Measurements from ENCODE around the gene USP13.
A peak's percentile ranks its signal among the peaks of the same experiment; 100 is the strongest.
"Not testable (repeated sequence)": the region's sequence is repeated elsewhere in the genome, so short reads cannot be mapped to it uniquely, and the experiment has no call there.

The USP13 gene

GRCh38 chr3:179642871-179643270 lies 10.0 kb upstream of the USP13 start:
- no peaks in the 10 kb centered on the region for H3K9me3 Mint-ChIP-seq (ENCODE audit: low read depth)
- no peak overlapping the region for H3K27ac Mint-ChIP-seq
- H3K27me3 Mint-ChIP-seq = no peaks in the 10 kb centered on the region
- no peak overlapping the region for H3K4me3 Mint-ChIP-seq
- peaks cover 2% of the 10 kb centered on the region for H3K36me3 Mint-ChIP-seq
- no peaks in the 10 kb centered on the region for H3K4me1 Mint-ChIP-seq (ENCODE audit: low read depth)

DNA sequence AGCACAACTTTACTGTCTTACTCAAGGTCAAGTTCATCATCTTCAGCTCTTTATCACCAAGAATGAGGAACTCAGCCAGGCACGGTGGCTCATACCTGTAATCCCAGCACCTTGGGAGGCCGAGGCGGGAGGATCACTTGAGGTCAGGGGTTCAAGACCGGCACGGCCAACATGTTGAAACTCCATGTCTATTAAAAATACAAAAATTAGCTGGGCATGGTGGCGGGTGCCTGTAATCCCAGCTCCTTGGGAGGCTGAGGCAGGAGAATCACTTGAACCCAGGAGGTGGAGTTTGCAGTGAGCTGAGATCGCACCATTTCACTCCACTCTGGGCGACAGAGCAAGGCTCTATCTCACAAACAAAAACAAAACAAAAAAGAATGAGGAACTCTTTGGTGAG lies 9.0 kb upstream of the USP13 start:
- H3K27ac Mint-ChIP-seq; H3K9me3 Mint-ChIP-seq (ENCODE audit: low read depth); H3K27me3 Mint-ChIP-seq; H3K4me1 Mint-ChIP-seq (ENCODE audit: low read depth); H3K4me3 Mint-ChIP-seq; H3K36me3 Mint-ChIP-seq: not testable (repeated sequence)

- no peak overlapping the region for H3K4me3 Mint-ChIP-seq
Measured at GRCh38 chr3:179646177-179646576, 6.7 kb upstream of the USP13 start.

GRCh38 chr3:179651687-179652446 lies 973 bp upstream of the USP13 start:
- no peaks in the 10 kb centered on the region for H3K9me3 Mint-ChIP-seq (ENCODE audit: low read depth)
- no peaks in the 10 kb centered on the region for H3K27me3 Mint-ChIP-seq
- H3K27ac Mint-ChIP-seq = peak overlapping the region; percentile 4
- H3K36me3 Mint-ChIP-seq = peaks cover 4% of the 10 kb centered on the region
- H3K4me1 Mint-ChIP-seq (ENCODE audit: low read depth) = peaks cover 29% of the 10 kb centered on the region
- H3K4me3 Mint-ChIP-seq = peak overlapping the region; percentile 86

More at GRCh38 chr3:179646177-179646576, 6.7 kb upstream of the USP13 start:
- no peaks in the 10 kb centered on the region for H3K27me3 Mint-ChIP-seq
- no peak overlapping the region for H3K27ac Mint-ChIP-seq
- H3K4me1 Mint-ChIP-seq (ENCODE audit: low read depth) = no peaks in the 10 kb centered on the region
- no peaks in the 10 kb centered on the region for H3K36me3 Mint-ChIP-seq
- no peaks in the 10 kb centered on the region for H3K9me3 Mint-ChIP-seq (ENCODE audit: low read depth)

DNA sequence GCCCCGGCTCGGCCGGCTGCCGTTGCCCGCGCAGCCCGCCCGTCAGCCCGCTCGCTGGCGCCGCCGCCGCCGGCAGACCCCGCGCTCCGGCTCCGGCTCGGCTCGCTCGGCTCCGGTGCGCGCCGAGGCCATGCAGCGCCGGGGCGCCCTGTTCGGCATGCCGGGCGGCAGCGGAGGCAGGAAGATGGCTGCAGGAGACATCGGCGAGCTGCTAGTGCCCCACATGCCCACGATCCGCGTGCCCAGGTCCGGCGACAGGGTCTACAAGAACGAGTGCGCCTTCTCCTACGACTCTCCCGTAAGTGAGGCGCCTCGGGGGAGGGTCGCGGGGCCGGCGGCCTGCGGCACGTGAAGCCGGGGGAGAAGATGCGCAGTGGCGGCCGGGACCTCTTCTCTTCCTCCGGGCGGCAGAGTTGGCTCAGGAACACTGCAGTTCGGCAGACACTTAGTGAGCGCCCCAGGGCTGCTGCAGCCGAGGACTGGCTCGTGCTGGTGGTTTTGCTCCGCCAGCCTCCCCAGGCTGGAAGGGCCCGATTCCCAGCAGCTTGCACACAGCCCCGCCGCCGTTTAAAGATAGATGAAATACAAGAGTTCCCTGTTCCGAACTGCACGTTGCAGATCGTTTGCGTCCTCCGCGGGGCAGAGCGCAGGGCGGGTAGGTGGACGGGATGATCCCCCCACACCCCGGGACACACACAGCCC lies 407 bp downstream of the USP13 start:
- H3K9me3 Mint-ChIP-seq (ENCODE audit: low read depth) = no peaks in the 10 kb centered on the region
- H3K27me3 Mint-ChIP-seq = no peaks in the 10 kb centered on the region
- peaks cover 4% of the 10 kb centered on the region for H3K36me3 Mint-ChIP-seq
- peaks cover 29% of the 10 kb centered on the region for H3K4me1 Mint-ChIP-seq (ENCODE audit: low read depth)
- H3K4me3 Mint-ChIP-seq = peak overlapping the region; percentile 95
- H3K27ac Mint-ChIP-seq = peak overlapping the region; percentile 87

GRCh38 chr3:179655236-179655635 lies 2.4 kb downstream of the USP13 start:
- Mint-ChIP-seq H3K27ac (no peak overlapping the region), H3K4me3 (peak overlapping the region; percentile 95), H3K4me1 (ENCODE audit: low read depth) (peaks cover 31% of the 10 kb centered on the region)

DNA sequence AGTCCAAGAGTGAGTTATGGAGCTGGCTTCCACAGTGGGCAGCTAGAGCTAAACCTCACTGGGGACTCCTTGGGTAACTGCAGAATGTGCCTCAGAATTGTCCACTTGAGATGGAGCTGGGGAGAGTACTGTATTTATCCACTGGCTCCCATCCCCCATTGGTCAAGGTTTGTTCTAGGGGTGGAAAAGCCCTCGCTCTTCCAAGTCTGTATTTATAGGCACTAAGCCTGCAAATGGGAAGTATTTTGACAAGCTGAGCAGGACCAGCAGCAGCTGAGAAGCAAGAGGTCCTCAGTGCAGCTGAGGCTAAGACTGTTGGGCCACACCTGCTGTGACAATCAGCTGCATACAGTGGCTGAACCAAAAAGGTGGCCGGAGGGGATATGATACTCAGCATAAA lies 5.8 kb downstream of the USP13 start:
- Mint-ChIP-seq H3K36me3 (peaks cover 6% of the 10 kb centered on the region), H3K27ac (no peak overlapping the region), H3K9me3 (ENCODE audit: low read depth) (no peaks in the 10 kb centered on the region)

More at GRCh38 chr3:179655236-179655635, 2.4 kb downstream of the USP13 start:
- peaks cover 6% of the 10 kb centered on the region for H3K36me3 Mint-ChIP-seq
- no peaks in the 10 kb centered on the region for H3K27me3 Mint-ChIP-seq
- H3K9me3 Mint-ChIP-seq (ENCODE audit: low read depth) = no peaks in the 10 kb centered on the region

GRCh38 chr3:179660872-179661271 lies 8.0 kb downstream of the USP13 start:
- no peaks in the 10 kb centered on the region for H3K27me3 Mint-ChIP-seq
- peaks cover 3% of the 10 kb centered on the region for H3K36me3 Mint-ChIP-seq
- H3K4me3 Mint-ChIP-seq = no peak overlapping the region
- peaks cover 28% of the 10 kb centered on the region for H3K4me1 Mint-ChIP-seq (ENCODE audit: low read depth)
- no peaks in the 10 kb centered on the region for H3K9me3 Mint-ChIP-seq (ENCODE audit: low read depth)
- H3K27ac Mint-ChIP-seq = no peak overlapping the region

More for the DNA sequence above, 5.8 kb downstream of the USP13 start:
- H3K4me3 Mint-ChIP-seq = no peak overlapping the region
- peaks cover 35% of the 10 kb centered on the region for H3K4me1 Mint-ChIP-seq (ENCODE audit: low read depth)
- H3K27me3 Mint-ChIP-seq = no peaks in the 10 kb centered on the region

- peaks cover 2% of the 10 kb centered on the region for H3K36me3 Mint-ChIP-seq
Measured at GRCh38 chr3:179661777-179662176, 8.9 kb downstream of the USP13 start.

DNA sequence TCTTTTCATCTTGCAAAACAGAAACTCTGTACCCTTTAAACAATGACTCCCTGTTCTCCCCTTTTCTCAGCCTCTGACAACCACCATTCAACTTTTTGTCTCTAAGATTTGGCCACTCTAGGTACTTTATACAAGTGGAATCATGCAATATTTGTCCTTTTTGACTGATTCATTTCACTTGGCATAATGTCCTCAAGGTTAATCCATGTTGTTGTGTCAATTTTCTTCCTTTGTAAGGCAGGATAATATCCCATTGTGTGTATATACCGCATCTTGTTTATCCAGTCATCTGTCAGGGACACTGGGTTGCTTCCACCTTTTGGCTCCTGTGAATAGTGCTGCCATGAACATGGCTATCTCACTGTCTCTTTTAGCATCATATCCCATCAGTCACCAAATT lies 10.3 kb downstream of the USP13 start:
- Mint-ChIP-seq H3K4me1 (ENCODE audit: low read depth) (peaks cover 21% of the 10 kb centered on the region), H3K36me3 (peaks cover 3% of the 10 kb centered on the region)

More at GRCh38 chr3:179661777-179662176, 8.9 kb downstream of the USP13 start:
- Mint-ChIP-seq H3K4me3 (no peak overlapping the region), H3K4me1 (ENCODE audit: low read depth) (peaks cover 21% of the 10 kb centered on the region), H3K9me3 (ENCODE audit: low read depth) (no peaks in the 10 kb centered on the region), H3K27ac (no peak overlapping the region), H3K27me3 (no peaks in the 10 kb centered on the region)

DNA sequence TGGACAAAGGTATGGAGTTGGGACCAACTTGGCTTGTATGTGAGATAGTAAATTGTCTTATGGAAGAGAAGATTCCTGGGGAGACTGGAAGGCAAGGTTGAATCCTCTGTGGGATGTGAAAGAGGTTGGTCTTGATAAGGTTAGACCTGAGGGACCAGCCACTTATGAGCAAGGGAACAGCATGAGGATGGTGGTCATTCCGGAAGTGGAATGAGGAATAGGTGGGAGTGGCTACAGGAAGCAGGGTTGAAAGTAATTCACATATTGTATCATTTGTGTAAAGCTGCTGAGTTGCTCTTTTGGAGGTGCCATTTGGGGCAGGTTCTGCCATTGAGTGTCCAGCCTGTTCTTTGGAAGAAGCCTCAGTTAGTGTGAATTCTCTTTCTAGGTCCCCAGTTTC lies 13.2 kb downstream of the USP13 start:
- no peaks in the 10 kb centered on the region for H3K9me3 Mint-ChIP-seq (ENCODE audit: low read depth)
- H3K27me3 Mint-ChIP-seq = no peaks in the 10 kb centered on the region
- no peak overlapping the region for H3K27ac Mint-ChIP-seq
- peaks cover 3% of the 10 kb centered on the region for H3K36me3 Mint-ChIP-seq
- peaks cover 15% of the 10 kb centered on the region for H3K4me1 Mint-ChIP-seq (ENCODE audit: low read depth)
- H3K4me3 Mint-ChIP-seq = no peak overlapping the region

More for the DNA sequence above, 10.3 kb downstream of the USP13 start:
- Mint-ChIP-seq H3K4me3 (no peak overlapping the region), H3K9me3 (ENCODE audit: low read depth) (no peaks in the 10 kb centered on the region), H3K27me3 (no peaks in the 10 kb centered on the region), H3K27ac (no peak overlapping the region)

GRCh38 chr3:179666436-179667035 lies 13.7 kb downstream of the USP13 start:
- Mint-ChIP-seq H3K4me3 (no peak overlapping the region), H3K9me3 (ENCODE audit: low read depth) (no peaks in the 10 kb centered on the region), H3K27ac (no peak overlapping the region), H3K27me3 (no peaks in the 10 kb centered on the region), H3K36me3 (peaks cover 3% of the 10 kb centered on the region), H3K4me1 (ENCODE audit: low read depth) (peaks cover 15% of the 10 kb centered on the region)

- Mint-ChIP-seq H3K4me3 (no peak overlapping the region), H3K4me1 (ENCODE audit: low read depth) (peaks cover 8% of the 10 kb centered on the region), H3K27ac (no peak overlapping the region), H3K9me3 (ENCODE audit: low read depth) (no peaks in the 10 kb centered on the region), H3K27me3 (no peaks in the 10 kb centered on the region), H3K36me3 (peaks cover 8% of the 10 kb centered on the region)
Measured at GRCh38 chr3:179668429-179668828, 15.6 kb downstream of the USP13 start.

DNA sequence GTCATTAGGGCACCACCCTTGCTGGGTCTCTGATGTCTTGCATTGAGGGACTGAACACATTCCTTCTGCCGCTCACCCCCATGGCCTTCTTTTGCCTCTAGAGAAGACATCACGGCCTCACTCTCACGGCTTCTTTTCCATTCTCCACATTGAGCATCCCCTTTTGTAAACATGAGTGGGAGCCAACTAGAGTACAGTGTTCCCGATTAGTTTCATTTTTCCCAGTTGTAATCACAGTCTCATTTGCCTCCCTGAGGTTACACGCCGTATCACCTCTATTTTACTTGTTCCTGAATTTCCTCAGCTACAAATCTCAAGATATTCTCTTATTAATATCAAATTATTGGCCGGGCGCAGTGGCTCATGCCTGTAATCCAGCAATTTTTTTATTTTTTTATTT lies 17.5 kb downstream of the USP13 start:
- no peak overlapping the region for H3K4me3 Mint-ChIP-seq
- H3K27ac Mint-ChIP-seq = no peak overlapping the region
- H3K27me3 Mint-ChIP-seq = no peaks in the 10 kb centered on the region
- H3K9me3 Mint-ChIP-seq (ENCODE audit: low read depth) = no peaks in the 10 kb centered on the region
- H3K4me1 Mint-ChIP-seq (ENCODE audit: low read depth) = no peaks in the 10 kb centered on the region
- H3K36me3 Mint-ChIP-seq = peaks cover 8% of the 10 kb centered on the region

DNA sequence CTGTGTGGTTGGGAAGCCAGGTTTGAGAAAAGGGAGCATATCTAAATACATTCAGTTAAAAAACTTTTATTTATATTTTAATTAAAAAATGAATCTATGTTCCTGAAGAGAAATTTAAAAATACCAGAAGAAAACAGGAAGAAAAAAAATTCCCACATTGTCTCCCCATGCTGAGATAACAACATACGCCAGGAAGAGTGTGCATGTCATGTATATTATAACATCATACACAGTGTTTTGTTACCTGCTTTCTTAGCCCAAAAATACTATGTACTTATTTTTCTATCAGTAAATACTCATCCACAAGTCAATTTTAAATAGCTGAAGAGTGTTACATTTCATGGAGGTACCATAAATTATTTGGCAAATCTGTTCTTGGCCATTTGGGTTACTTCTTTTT lies 18.5 kb downstream of the USP13 start:
- no peak overlapping the region for H3K4me3 Mint-ChIP-seq
- peaks cover 12% of the 10 kb centered on the region for H3K36me3 Mint-ChIP-seq
- H3K4me1 Mint-ChIP-seq (ENCODE audit: low read depth) = peaks cover 2% of the 10 kb centered on the region
- no peaks in the 10 kb centered on the region for H3K27me3 Mint-ChIP-seq
- no peak overlapping the region for H3K27ac Mint-ChIP-seq
- no peaks in the 10 kb centered on the region for H3K9me3 Mint-ChIP-seq (ENCODE audit: low read depth)
